ENCODE results near the gene ZNF845. TPM values are rescaled to one million over a fixed set of nuclear protein-coding genes. Genes with fewer than 3 reads are reported as not detected.

The ZNF845 gene
- total and polyA plus RNA-seq, 2 donors (not counting 1 experiment from before 2014, with no cell fraction given), result 2.3 to 16.9 TPM

DNA sequence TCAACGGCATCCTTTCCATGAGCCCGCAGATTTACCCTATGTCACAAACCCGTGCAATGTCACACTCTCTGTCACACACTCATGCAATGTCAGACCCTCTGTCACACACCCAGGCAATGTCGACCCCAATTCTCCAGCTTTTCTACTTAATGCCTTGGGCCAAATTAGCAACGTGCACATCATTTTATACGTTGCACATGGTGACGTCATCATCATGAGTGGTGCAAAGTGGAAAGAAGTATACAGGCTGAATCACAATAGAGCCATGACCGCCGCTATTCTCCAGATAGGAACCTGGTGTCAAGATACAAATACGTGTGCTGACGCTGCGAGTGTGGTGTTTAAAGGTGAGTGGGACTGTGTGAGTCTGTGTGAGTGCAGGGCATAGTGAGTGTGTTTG, 21.7 kb upstream of the ZNF845 start:
- no peak overlapping the region for H3K4me2 ChIP-seq (replicated peaks; ENCODE audit: low read depth, low read length, poor library complexity, severe bottlenecking)
- no peak overlapping the region for H2AFZ ChIP-seq (ENCODE audit: insufficient read depth, low read depth, low read length, poor library complexity, severe bottlenecking)
- peaks cover 32% of the 10 kb centered on the region for H3K27me3 Mint-ChIP-seq
- peaks cover 0 to 36% (median 2%) of the 10 kb centered on the region in 3 donors for H3K9me3 ChIP-seq (ENCODE audit: control extremely low read depth in 1 of 3, control insufficient read depth in 2 of 3, insufficient read depth in 1 of 3, low read length in 2 of 3)
- no peaks in the 10 kb centered on the region for H3K4me1 ChIP-seq (ENCODE audit: control insufficient read depth in 2 of 2, insufficient read depth in 2 of 2, low read length in 2 of 2)
- 81% methylated on average over 12 of the region's 12 CpGs for WGBS (ENCODE audit: insufficient coverage)
- no peak overlapping the region for H3K27ac Mint-ChIP-seq
- POLR2A ChIA-PET, result no interaction called here
- peaks cover 0 to 7% (median 2%) of the 10 kb centered on the region in 4 experiments for H3K27me3 ChIP-seq (replicated peaks in 1 of 4; ENCODE audit: control extremely low read depth in 1 of 4, control insufficient read depth in 3 of 4, insufficient read depth in 4 of 4, low read length in 3 of 4)
- no peaks in the 10 kb centered on the region for H3K4me1 Mint-ChIP-seq
- no peak for DNase-seq
- intact Hi-C loops (cut with micrococcal nuclease), result no loop called here
- no peaks in the 10 kb centered on the region for H3K36me3 ChIP-seq (replicated peaks in 1 of 2; ENCODE audit: control extremely low read depth in 1 of 2, control insufficient read depth in 1 of 2, extremely low read depth in 1 of 2, insufficient read depth in 2 of 2, low read length in 1 of 2)
- no peak overlapping the region for H3K9ac ChIP-seq (ENCODE audit: low read length)
- H3K79me2 ChIP-seq (ENCODE audit: control insufficient read depth, insufficient read depth, low read length), result no peaks in the 10 kb centered on the region
- H3K4me3 ChIP-seq (ENCODE audit: control extremely low read depth in 1 of 5, extremely low read depth in 1 of 5, insufficient read depth in 1 of 5, low read depth in 2 of 5, low read length in 4 of 5), result no peak overlapping the region
- TF ChIP-seq EZH2 (IDR thresholded peaks at IDR 0.05; ENCODE audit: borderline replicate concordance, insufficient read depth, low read depth, low read length, poor library complexity, severe bottlenecking), result no peak
- TF ChIP-seq, protein P1, sequence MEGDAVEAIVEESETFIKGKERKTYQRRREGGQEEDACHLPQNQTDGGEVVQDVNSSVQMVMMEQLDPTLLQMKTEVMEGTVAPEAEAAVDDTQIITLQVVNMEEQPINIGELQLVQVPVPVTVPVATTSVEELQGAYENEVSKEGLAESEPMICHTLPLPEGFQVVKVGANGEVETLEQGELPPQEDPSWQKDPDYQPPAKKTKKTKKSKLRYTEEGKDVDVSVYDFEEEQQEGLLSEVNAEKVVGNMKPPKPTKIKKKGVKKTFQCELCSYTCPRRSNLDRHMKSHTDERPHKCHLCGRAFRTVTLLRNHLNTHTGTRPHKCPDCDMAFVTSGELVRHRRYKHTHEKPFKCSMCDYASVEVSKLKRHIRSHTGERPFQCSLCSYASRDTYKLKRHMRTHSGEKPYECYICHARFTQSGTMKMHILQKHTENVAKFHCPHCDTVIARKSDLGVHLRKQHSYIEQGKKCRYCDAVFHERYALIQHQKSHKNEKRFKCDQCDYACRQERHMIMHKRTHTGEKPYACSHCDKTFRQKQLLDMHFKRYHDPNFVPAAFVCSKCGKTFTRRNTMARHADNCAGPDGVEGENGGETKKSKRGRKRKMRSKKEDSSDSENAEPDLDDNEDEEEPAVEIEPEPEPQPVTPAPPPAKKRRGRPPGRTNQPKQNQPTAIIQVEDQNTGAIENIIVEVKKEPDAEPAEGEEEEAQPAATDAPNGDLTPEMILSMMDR (IDR thresholded peaks at IDR 0.05), result no peak
- CTCF ChIA-PET, result no interaction called here
- H3K4me3 Mint-ChIP-seq, result no peak overlapping the region
- H4K20me1 ChIP-seq (ENCODE audit: control insufficient read depth, insufficient read depth, low read length, poor library complexity, severe bottlenecking), result no peaks in the 10 kb centered on the region
- no peaks in the 10 kb centered on the region for H3K9me3 Mint-ChIP-seq (ENCODE audit: insufficient read depth)
- ATAC-seq (ENCODE audit: low read depth), result no peak
- H3K27ac ChIP-seq (ENCODE audit: low read length in 2 of 2), result no peak overlapping the region

DNA sequence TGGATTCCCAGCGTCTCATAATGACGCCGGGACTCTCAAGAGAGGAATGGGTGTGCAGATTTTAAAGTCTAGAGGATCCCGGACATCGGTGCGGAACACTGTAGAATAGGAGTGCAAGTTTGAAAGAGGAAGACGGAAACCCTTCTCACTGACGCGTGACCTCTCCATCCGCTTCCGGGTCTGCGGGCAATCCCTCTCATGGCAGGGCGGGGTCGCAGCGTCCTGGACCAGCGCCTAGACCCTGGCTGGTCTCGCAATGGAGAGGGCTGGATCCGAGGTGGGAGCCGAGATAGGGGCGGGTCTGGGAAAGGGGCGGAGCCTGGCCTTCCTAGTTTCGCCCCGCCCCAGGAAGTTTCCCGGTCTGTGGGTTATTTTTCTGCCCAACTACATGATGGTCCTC, 4.6 kb upstream of the ZNF845 start:
- Mint-ChIP-seq H3K9me3 (ENCODE audit: insufficient read depth) (peaks cover 21% of the 10 kb centered on the region), H3K27ac (no peak overlapping the region), H3K4me3 (peak overlapping the region; percentile 60), H3K4me1 (peaks cover 11% of the 10 kb centered on the region), H3K27me3 (peaks cover 25% of the 10 kb centered on the region)
- no peak for TF ChIP-seq EZH2 (IDR thresholded peaks at IDR 0.05; ENCODE audit: borderline replicate concordance, insufficient read depth, low read depth, low read length, poor library complexity, severe bottlenecking)
- Histone ChIP-seq H3K27me3 (replicated peaks in 1 of 4; ENCODE audit: control extremely low read depth in 1 of 4, control insufficient read depth in 3 of 4, insufficient read depth in 4 of 4, low read length in 3 of 4) (peaks cover 0 to 20% (median 1%) of the 10 kb centered on the region in 4 experiments), H3K4me2 (replicated peaks; ENCODE audit: low read depth, low read length, poor library complexity, severe bottlenecking) (peak overlapping the region; percentile 47), H3K27ac (ENCODE audit: low read length in 2 of 2) (no peak overlapping the region), H3K9ac (ENCODE audit: low read length) (peak overlapping the region; percentile 44), H3K4me3 (ENCODE audit: control extremely low read depth in 1 of 5, extremely low read depth in 1 of 5, insufficient read depth in 1 of 5, low read depth in 2 of 5, low read length in 4 of 5) (peak overlapping the region in 3 of 5 experiments; percentile 16 to 37 (median 24)), H3K4me1 (ENCODE audit: control insufficient read depth in 2 of 2, insufficient read depth in 2 of 2, low read length in 2 of 2) (peaks cover 3 to 16% of the 10 kb centered on the region in 2 donors), H4K20me1 (ENCODE audit: control insufficient read depth, insufficient read depth, low read length, poor library complexity, severe bottlenecking) (no peaks in the 10 kb centered on the region), H2AFZ (ENCODE audit: insufficient read depth, low read depth, low read length, poor library complexity, severe bottlenecking) (peak overlapping the region; percentile 71), H3K79me2 (ENCODE audit: control insufficient read depth, insufficient read depth, low read length) (peaks cover 22% of the 10 kb centered on the region), H3K9me3 (ENCODE audit: control extremely low read depth in 1 of 3, control insufficient read depth in 2 of 3, insufficient read depth in 1 of 3, low read length in 2 of 3) (peaks cover 4 to 39% (median 37%) of the 10 kb centered on the region in 3 donors), H3K36me3 (replicated peaks in 1 of 2; ENCODE audit: control extremely low read depth in 1 of 2, control insufficient read depth in 1 of 2, extremely low read depth in 1 of 2, insufficient read depth in 2 of 2, low read length in 1 of 2) (no peaks in the 10 kb centered on the region)
- WGBS (ENCODE audit: insufficient coverage), result 42% methylated on average over 20 of the region's 24 CpGs
- intact Hi-C loops (cut with micrococcal nuclease), result no loop called here
- ChIA-PET CTCF (no interaction called here), POLR2A (no interaction called here)
- no peak for ATAC-seq (ENCODE audit: low read depth)
- DNase-seq, result peak; percentile 43

All from B cell (primary cell).